Natural killer cell (primary cell): ENCODE data around the gene FRAT2. TPM values are rescaled to one million over a fixed set of nuclear protein-coding genes. Genes with fewer than 3 reads are reported as not detected.

ENCODE experiments used
- ATAC-seq, 3 donors: fragments of 150-1000 bp in 2 of 3; fragments of 200-7000 bp in 1 of 3; cut with Tn5 transposase; 1 replicate in 1 of 3; 2 replicates in 2 of 3; pipeline ENCODE4 v1.10.0; 2021; ENCODE audit warnings: mild to moderate bottlenecking in 2 of 3, moderate library complexity in 2 of 3
- DNase-seq, 2 donors: peaks; one replicate each; pipeline versions ENCODE4 v3.0.0 to v3.0.0-alpha.2; 2013 to 2021; ENCODE audit warnings: mixed read lengths in 1 of 2
- H3K27ac ChIP-seq: one replicate; pipeline ENCODE4 v1.5.1; 2013; ENCODE audit warnings: mild to moderate bottlenecking, low read length
- H3K27me3 ChIP-seq: one replicate; pipeline ENCODE4 v1.6.1; 2013; ENCODE audit warnings: low read length; ENCODE audit not compliant: control insufficient read depth, insufficient read depth
- H3K36me3 ChIP-seq: one replicate; pipeline ENCODE4 v1.6.1; 2013; ENCODE audit warnings: low read length; ENCODE audit not compliant: control insufficient read depth, insufficient read depth
- H3K4me1 ChIP-seq: one replicate; pipeline ENCODE4 v1.6.1; 2013; ENCODE audit warnings: low read length; ENCODE audit not compliant: control insufficient read depth, insufficient read depth
- H3K4me3 ChIP-seq: one replicate; pipeline ENCODE4 v1.5.1; 2013; ENCODE audit warnings: low read length
- H3K9me3 ChIP-seq: one replicate; pipeline ENCODE4 v1.6.1; 2013; ENCODE audit warnings: low read length; ENCODE audit not compliant: control insufficient read depth, insufficient read depth
- H3K27ac Mint-ChIP-seq, 2 donors: one replicate each; pipeline ENCODE4 v1.8.0; 2022; ENCODE audit warnings: mild to moderate bottlenecking in 2 of 2, mixed read lengths in 2 of 2, moderate library complexity in 1 of 2
- H3K27me3 Mint-ChIP-seq, 2 donors: one replicate each; pipeline ENCODE4 v1.8.0; 2022; ENCODE audit warnings: low read depth in 2 of 2, mixed read lengths in 2 of 2
- H3K36me3 Mint-ChIP-seq: one replicate; pipeline ENCODE4 v1.8.0; 2022; ENCODE audit warnings: mixed read lengths
- H3K4me1 Mint-ChIP-seq, 2 donors: one replicate each; pipeline ENCODE4 v1.8.0; 2022; ENCODE audit warnings: mixed read lengths in 2 of 2
- H3K4me3 Mint-ChIP-seq: one replicate; pipeline ENCODE4 v1.8.0; 2022; ENCODE audit warnings: mild to moderate bottlenecking, moderate library complexity, mixed read lengths
- H3K9me3 Mint-ChIP-seq, 2 donors: one replicate each; pipeline ENCODE4 v1.8.0; 2022; ENCODE audit warnings: mixed read lengths in 2 of 2
- WGBS: methylation state at CpG from one replicate; pipeline ENCODE4 v1.1.7; 2013; ENCODE audit warnings: missing lambda C conversion rate; ENCODE audit not compliant: insufficient coverage; 5-methylcytosine and 5-hydroxymethylcytosine counted together
- intact Hi-C: fragments of 100-400 bp; cut with micrococcal nuclease; formaldehyde crosslinking; loops from one replicate; pipeline ENCODE4 v1.14.2; 2022
- total RNA-seq, 4 donors: library from RNA; stranded (reverse); fragments of 120-200 nt in 1 of 4; gene quantifications; one replicate each; pipeline versions ENCODE4 v1.2.3 to v1.2.4, GENCODE V29; 2013 to 2022
- TF ChIP-seq, protein P1 (sequence below): fragments of 200-600 bp; IDR thresholded peaks from one replicate; pipeline ENCODE4 v1.8.0; 2022; ENCODE audit warnings: antibody characterized with exemption

FRAT2 gene
- total RNA-seq, 3 donors from 2014 or later (not counting 1 experiment from before 2014, with no cell fraction given) = 18.7 to 23.4 (median 22.2) TPM

- intact Hi-C loops = no loop called here
- DNase-seq (no peak), ATAC-seq (no peak)
- Mint-ChIP-seq H3K27ac (peak overlapping the region in 1 of 2 donors; percentile 6), H3K9me3 (no peaks in the 10 kb centered on the region), H3K27me3 (peaks cover 0 to 4% of the 10 kb centered on the region in 2 donors), H3K4me1 (peaks cover 0 to 4% of the 10 kb centered on the region in 2 donors), H3K4me3 (no peak overlapping the region), H3K36me3 (no peaks in the 10 kb centered on the region)
- WGBS = 100% methylated on average over 1 of the region's 1 CpG
- H3K27me3 ChIP-seq = no peaks in the 10 kb centered on the region
- no peak overlapping the region for H3K4me3 ChIP-seq
- TF ChIP-seq, protein P1, sequence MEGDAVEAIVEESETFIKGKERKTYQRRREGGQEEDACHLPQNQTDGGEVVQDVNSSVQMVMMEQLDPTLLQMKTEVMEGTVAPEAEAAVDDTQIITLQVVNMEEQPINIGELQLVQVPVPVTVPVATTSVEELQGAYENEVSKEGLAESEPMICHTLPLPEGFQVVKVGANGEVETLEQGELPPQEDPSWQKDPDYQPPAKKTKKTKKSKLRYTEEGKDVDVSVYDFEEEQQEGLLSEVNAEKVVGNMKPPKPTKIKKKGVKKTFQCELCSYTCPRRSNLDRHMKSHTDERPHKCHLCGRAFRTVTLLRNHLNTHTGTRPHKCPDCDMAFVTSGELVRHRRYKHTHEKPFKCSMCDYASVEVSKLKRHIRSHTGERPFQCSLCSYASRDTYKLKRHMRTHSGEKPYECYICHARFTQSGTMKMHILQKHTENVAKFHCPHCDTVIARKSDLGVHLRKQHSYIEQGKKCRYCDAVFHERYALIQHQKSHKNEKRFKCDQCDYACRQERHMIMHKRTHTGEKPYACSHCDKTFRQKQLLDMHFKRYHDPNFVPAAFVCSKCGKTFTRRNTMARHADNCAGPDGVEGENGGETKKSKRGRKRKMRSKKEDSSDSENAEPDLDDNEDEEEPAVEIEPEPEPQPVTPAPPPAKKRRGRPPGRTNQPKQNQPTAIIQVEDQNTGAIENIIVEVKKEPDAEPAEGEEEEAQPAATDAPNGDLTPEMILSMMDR = no peak
- no peaks in the 10 kb centered on the region for H3K9me3 ChIP-seq
- no peaks in the 10 kb centered on the region for H3K36me3 ChIP-seq
- no peaks in the 10 kb centered on the region for H3K4me1 ChIP-seq
- no peak overlapping the region for H3K27ac ChIP-seq
Observed at GRCh38 chr10:97307441-97307840, 27.1 kb downstream of the FRAT2 start.

DNA sequence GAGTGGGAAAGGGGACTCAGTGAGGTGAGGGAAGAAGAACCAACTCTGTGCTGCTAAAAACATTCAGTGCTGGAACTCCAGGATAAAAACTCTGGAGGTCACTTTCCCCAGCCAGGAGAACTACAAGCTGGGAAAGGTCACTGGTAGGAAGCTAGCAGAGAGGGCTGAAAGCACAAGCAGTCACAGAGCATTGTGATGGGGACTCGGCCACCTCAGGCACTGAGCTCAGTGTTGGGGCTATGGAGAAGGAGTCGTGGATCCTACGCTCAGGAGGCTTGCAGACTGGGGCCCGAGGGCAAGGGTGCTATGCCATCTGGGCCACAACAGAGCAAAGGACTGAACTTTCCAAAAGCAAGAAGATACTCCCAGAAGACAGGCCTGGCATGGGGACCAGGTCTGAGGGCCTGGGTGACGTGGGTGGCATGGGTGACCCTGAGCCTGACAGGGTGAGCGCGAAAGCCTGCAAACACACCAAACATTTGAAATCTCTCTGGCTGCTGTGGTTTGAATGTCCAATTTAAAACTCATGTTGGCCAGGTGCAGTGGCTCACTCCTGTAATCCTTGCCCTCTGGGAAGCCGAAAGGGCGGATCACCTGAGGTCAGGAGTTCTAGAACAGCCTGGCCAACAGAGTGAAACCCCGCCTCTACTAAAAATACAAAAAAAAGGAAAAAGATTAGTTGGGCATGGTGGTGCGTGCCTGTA lies 32.3 kb downstream of the FRAT2 start:
- H3K27me3 ChIP-seq = no peaks in the 10 kb centered on the region
- H3K9me3 Mint-ChIP-seq = no peaks in the 10 kb centered on the region
- TF ChIP-seq, protein P1 = no peak

DNA sequence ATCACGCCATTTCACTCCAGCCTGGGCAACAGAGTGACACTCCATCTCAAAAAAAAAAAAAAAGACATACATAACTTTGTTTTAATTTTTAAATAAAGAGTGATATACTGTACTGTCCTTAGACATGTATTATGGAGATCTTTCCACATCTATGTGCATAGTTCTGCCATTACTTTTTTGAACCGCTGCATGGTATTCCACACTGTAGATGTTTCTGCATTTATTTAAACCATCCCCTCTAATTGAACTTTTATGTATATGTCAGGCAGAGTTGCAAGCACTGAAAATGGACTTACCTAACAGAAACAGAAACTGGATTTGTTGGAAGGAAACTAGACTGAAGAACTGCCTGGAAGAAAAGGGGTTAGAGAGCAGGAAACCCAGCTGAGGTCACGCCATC lies 33.5 kb downstream of the FRAT2 start:
- H3K27me3 ChIP-seq = no peaks in the 10 kb centered on the region
- WGBS = 91% methylated on average over 1 of the region's 3 CpGs
- no peak for ATAC-seq
- intact Hi-C loops = no loop called here
- H3K27ac Mint-ChIP-seq = no peak overlapping the region
- no peaks in the 10 kb centered on the region for H3K27me3 Mint-ChIP-seq
- no peak for DNase-seq
- H3K9me3 Mint-ChIP-seq = no peaks in the 10 kb centered on the region
- H3K36me3 ChIP-seq = no peaks in the 10 kb centered on the region
- no peaks in the 10 kb centered on the region for H3K36me3 Mint-ChIP-seq
- no peaks in the 10 kb centered on the region for H3K4me1 Mint-ChIP-seq
- no peak overlapping the region for H3K4me3 ChIP-seq
- no peaks in the 10 kb centered on the region for H3K9me3 ChIP-seq
- H3K4me1 ChIP-seq = no peaks in the 10 kb centered on the region
- no peak overlapping the region for H3K27ac ChIP-seq
- TF ChIP-seq, protein P1 = no peak
- no peak overlapping the region for H3K4me3 Mint-ChIP-seq

More for the DNA sequence above, 32.3 kb downstream of the FRAT2 start:
- H3K27ac ChIP-seq = no peak overlapping the region
- Mint-ChIP-seq H3K36me3 (no peaks in the 10 kb centered on the region), H3K4me1 (no peaks in the 10 kb centered on the region), H3K4me3 (no peak overlapping the region), H3K27ac (no peak overlapping the region), H3K27me3 (no peaks in the 10 kb centered on the region)
- no peaks in the 10 kb centered on the region for H3K36me3 ChIP-seq
- no peaks in the 10 kb centered on the region for H3K4me1 ChIP-seq
- no peaks in the 10 kb centered on the region for H3K9me3 ChIP-seq
- no peak for ATAC-seq
- DNase-seq = no peak
- intact Hi-C loops = no loop called here
- H3K4me3 ChIP-seq = no peak overlapping the region
- 96% methylated on average over 10 of the region's 11 CpGs for WGBS

DNA sequence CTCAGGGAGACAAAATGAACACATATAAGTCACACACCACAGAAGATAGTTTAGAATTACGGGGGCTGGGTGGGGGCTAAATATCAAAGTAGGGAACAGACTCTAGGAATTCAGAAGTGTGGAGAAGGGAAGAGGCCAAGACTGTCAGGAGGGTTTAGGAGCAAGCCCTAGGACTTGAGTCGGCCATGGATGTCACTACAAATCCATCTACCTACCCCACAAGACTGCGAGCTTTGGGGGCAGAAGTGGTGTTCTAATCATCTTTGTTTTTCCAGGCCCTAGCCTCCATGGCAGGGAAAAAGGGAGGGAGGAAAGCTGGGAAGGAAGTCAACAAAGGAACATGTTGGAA lies 36.3 kb downstream of the FRAT2 start:
- no peaks in the 10 kb centered on the region for H3K36me3 ChIP-seq
- TF ChIP-seq, protein P1 = no peak
- H3K4me1 ChIP-seq = no peaks in the 10 kb centered on the region
- WGBS = 100% methylated on average over 1 of the region's 3 CpGs
- ATAC-seq (no peak), DNase-seq (no peak)
- H3K27ac ChIP-seq = no peak overlapping the region
- Mint-ChIP-seq H3K4me1 (no peaks in the 10 kb centered on the region), H3K27ac (no peak overlapping the region), H3K36me3 (no peaks in the 10 kb centered on the region), H3K27me3 (no peaks in the 10 kb centered on the region), H3K4me3 (no peak overlapping the region), H3K9me3 (no peaks in the 10 kb centered on the region)
- no peaks in the 10 kb centered on the region for H3K9me3 ChIP-seq
- H3K27me3 ChIP-seq = no peaks in the 10 kb centered on the region
- no peak overlapping the region for H3K4me3 ChIP-seq
- intact Hi-C loops = loop anchor here (10.0 kb wide), 1 partner anchor 347 kb away; the partner anchor contains the start of gene PI4K2A
